K562 (cell line): ENCODE results near the gene SLC25A31. TPM values are rescaled to one million over a fixed set of nuclear protein-coding genes. Genes with fewer than 3 reads are reported as not detected.

Experiments
- ATAC-seq: fragments of 200-7000 bp; cut with Tn5 transposase; 3 replicates; pipeline ENCODE4 v1.9.1; 2020; ENCODE audit warnings: moderate library complexity
- BruUV-seq: library from RNA; stranded (reverse); fragments of 400-500 nt; replicated peaks from 2 replicates; lab custom pipeline; 2021; lab: Mats Ljungman, UMichigan
- CTCF ChIA-PET: fragments of 300-600 bp; formaldehyde crosslinking; extraction: SDS; loops from one replicate; lab custom pipeline; 2021; ENCODE audit warnings: low intra/inter-chr PET ratio; lab: Yijun Ruan, JAX
- POLR2A ChIA-PET: fragments of 300-600, 350-650 bp; sonication (Branson Sonifier 250); formaldehyde crosslinking; extraction: SDS; loops from one replicate; lab custom pipeline; 2021; ENCODE audit warnings: antibody characterized with exemption, inconsistent platforms; lab: Yijun Ruan, JAX
- DNase-seq, 4 experiments: peaks; one replicate each; pipeline versions ENCODE4 v3.0.0 to v3.0.0-alpha.2; 2011 to 2018; ENCODE audit warnings: low spot score in 3 of 4, mixed read lengths in 3 of 4; ENCODE audit errors: extremely low read depth in 1 of 4
- FAIRE-seq: peaks from 2 replicates; lab custom pipeline; 2011; peaks lifted over from hg19 to GRCh38; lab: Jason Lieb, UNC
- H2AFZ ChIP-seq: 2 replicates; pipeline ENCODE4 v1.6.0; 2011; ENCODE audit warnings: low read depth, low read length, control low read depth, inconsistent platforms
- H3K27ac ChIP-seq: fragments of 200-600 bp; 3 replicates; pipeline ENCODE4 v1.8.0; 2011; ENCODE audit warnings: low read depth, mild to moderate bottlenecking, control low read depth, inconsistent platforms, low read length, moderate library complexity, mixed read lengths; ENCODE audit errors: extremely low read depth
- H3K27me3 ChIP-seq, 2 experiments: fragments of 300-600 bp in 1 of 2; 2 replicates in 1 of 2; 3 replicates in 1 of 2; pipeline versions ENCODE4 v1.6.0 to v1.8.0; 2011; ENCODE audit warnings: inconsistent platforms in 2 of 2, low read length in 2 of 2, mild to moderate bottlenecking in 1 of 2, mixed read lengths in 1 of 2, moderate library complexity in 1 of 2; ENCODE audit not compliant: control insufficient read depth in 2 of 2, insufficient read depth in 2 of 2
- H3K36me3 ChIP-seq: fragments of 300-600 bp; 3 replicates; pipeline ENCODE4 v1.8.0; 2011; ENCODE audit warnings: mild to moderate bottlenecking, low read length, inconsistent platforms; ENCODE audit not compliant: control insufficient read depth, insufficient read depth
- H3K4me1 ChIP-seq, 2 experiments: fragments of 200-600 bp in 1 of 2; replicated peaks in 1 of 2; 2 replicates in 1 of 2; 3 replicates in 1 of 2; pipeline versions ENCODE4 v1.5.1 to v1.8.0; 2011; ENCODE audit warnings: inconsistent platforms in 2 of 2, low read length in 2 of 2, mild to moderate bottlenecking in 1 of 2, mixed read lengths in 1 of 2, moderate library complexity in 1 of 2; ENCODE audit not compliant: control insufficient read depth in 2 of 2, insufficient read depth in 2 of 2
- H3K4me2 ChIP-seq: 2 replicates; pipeline ENCODE4 v1.6.1; 2011; ENCODE audit warnings: low read length, control low read depth, inconsistent platforms, mixed read lengths; ENCODE audit not compliant: insufficient read depth
- H3K4me3 ChIP-seq: fragments of 200-600 bp; sonication (generic), shearing (Covaris generic); 2 replicates; pipeline ENCODE4 v1.5.1; 2016; ENCODE audit warnings: control low read depth, inconsistent platforms
- H3K79me2 ChIP-seq: fragments of 200-600 bp; 3 replicates; pipeline ENCODE4 v1.8.0; 2011; ENCODE audit warnings: low read length, inconsistent platforms; ENCODE audit not compliant: control insufficient read depth, insufficient read depth
- H3K9ac ChIP-seq, 2 experiments: 2 replicates each; pipeline versions ENCODE4 v1.6.0 to v1.6.1; 2011; ENCODE audit warnings: low read depth in 2 of 2, low read length in 2 of 2, control low read depth in 1 of 2, inconsistent platforms in 1 of 2, mild to moderate bottlenecking in 1 of 2, mixed read lengths in 1 of 2; ENCODE audit not compliant: insufficient read depth in 1 of 2
- H3K9me1 ChIP-seq: one replicate; pipeline ENCODE4 v1.6.0; 2011; ENCODE audit warnings: inconsistent platforms, mild to moderate bottlenecking, low read length, moderate library complexity; ENCODE audit not compliant: control insufficient read depth, insufficient read depth
- H3K9me3 ChIP-seq: replicated peaks from 2 replicates; pipeline ENCODE4 v1.5.1; 2011; ENCODE audit warnings: low read depth, low read length, inconsistent platforms; ENCODE audit not compliant: control insufficient read depth, insufficient read depth
- H4K20me1 ChIP-seq: replicated peaks from 2 replicates; pipeline ENCODE4 v1.6.1; 2011; ENCODE audit warnings: low read length, inconsistent platforms, mixed read lengths; ENCODE audit not compliant: control insufficient read depth, insufficient read depth
- BDP1 ChIP-seq: IDR thresholded peaks from 3 replicates; pipeline ENCODE4 v1.6.1; 2011; ENCODE audit not compliant: insufficient read length, insufficient read depth
- BRCA1 ChIP-seq, 2 experiments: fragments of 450-650 bp in 1 of 2; sonication (generic) in 1 of 2; formaldehyde crosslinking in 1 of 2; IDR thresholded peaks; 2 replicates each; pipeline versions ENCODE4 v1.5.0 to v1.6.1; 2017 to 2020; ENCODE audit warnings: mild to moderate bottlenecking in 1 of 2, missing genetic modification reagents in 1 of 2
- HNRNPK ChIP-seq: fragments of 200-400 bp; formaldehyde crosslinking; IDR thresholded peaks from one replicate; pipeline ENCODE4 v1.6.1; 2018; ENCODE audit warnings: mild to moderate bottlenecking, low read depth, low read length; ENCODE audit not compliant: poor library complexity, severe bottlenecking
- MEF2D ChIP-seq: conservative IDR thresholded peaks from 2 replicates; pipeline ENCODE4 v1.6.1; 2016; ENCODE audit warnings: low read depth, missing genetic modification characterization, missing compliant biosample characterization
- SMARCC2 ChIP-seq: fragments of 450-650 bp; IDR thresholded peaks from 2 replicates; pipeline ENCODE4 v1.6.1; 2017; ENCODE audit warnings: antibody characterized with exemption, moderate library complexity, mild to moderate bottlenecking, low read depth
- TAF15 ChIP-seq: fragments of 200-400 bp; formaldehyde crosslinking; IDR thresholded peaks from 2 replicates; pipeline ENCODE4 v1.6.1; 2017; ENCODE audit warnings: mild to moderate bottlenecking, low read depth, low read length, moderate library complexity
- ZNF143 ChIP-seq: sonication (generic); formaldehyde crosslinking; IDR thresholded peaks from 2 replicates; pipeline ENCODE4 v1.9.0; 2022; ENCODE audit warnings: mild to moderate bottlenecking, missing genetic modification reagents
- ZNF24 ChIP-seq: fragments of 450-650 bp; IDR thresholded peaks from 2 replicates; pipeline ENCODE4 v1.6.1; 2016
- WGBS: fragments of 100-300 bp; shearing (Covaris generic); methylation state at CpG from one replicate; pipeline ENCODE4 v1.1.6; 2016; ENCODE audit warnings: low coverage, mixed read lengths; ENCODE audit not compliant: insufficient coverage; ENCODE audit errors: missing lambda C conversion rate; 5-methylcytosine and 5-hydroxymethylcytosine counted together
- in situ Hi-C: fragments of 300-500 bp; cut with MboI; formaldehyde crosslinking; loops from 4 replicates; pipeline ENCODE4 v1.15.0; 2018; ENCODE audit warnings: inconsistent platforms, mixed read lengths
- intact Hi-C: fragments of 100-400 bp; cut with micrococcal nuclease; formaldehyde crosslinking; loops from 2 replicates; pipeline ENCODE4 v1.14.2; 2022
- polyA plus RNA-seq, 8 experiments: library from polyadenylated mRNA; depleted of rRNA in 4 of 8; stranded (reverse) in 5 of 8; unstranded in 3 of 8; fragments of >200 nt; fragmentation: Nextera tagmentation in 2 of 8; fragmentation: Illumina TruSeq in 1 of 8; extraction: Ambion mirVana in 2 of 8; extraction: Trizol in 1 of 8; gene quantifications; 2 replicates each; pipeline versions ENCODE4 v1.2.1 to v1.2.3, GENCODE V29; 2011 to 2014; ENCODE audit warnings: inconsistent platforms in 1 of 8, missing spikeins in 1 of 8
- total RNA-seq, 7 experiments: library from RNA; depleted of rRNA in 6 of 7; stranded (reverse); fragments of >200 nt in 6 of 7; fragmentation: Illumina TruSeq in 2 of 7; extraction: Trizol in 2 of 7; gene quantifications; 2 replicates each; pipeline versions ENCODE4 v1.2.1 to v1.2.3, GENCODE V29; 2011 to 2021; ENCODE audit warnings: low replicate concordance in 1 of 7
- TF ChIP-seq, protein P1 (sequence below): sonication (generic); formaldehyde crosslinking; IDR thresholded peaks from 2 replicates; pipeline ENCODE4 v1.8.0; 2022; ENCODE audit warnings: mild to moderate bottlenecking, missing genetic modification reagents
- TF ChIP-seq, protein P2 (sequence below), 2 experiments: fragments of 450-650 bp; formaldehyde crosslinking in 1 of 2; IDR thresholded peaks; 2 replicates each; pipeline versions ENCODE4 v1.4.0 to v1.6.1; 2014 to 2020; ENCODE audit warnings: mild to moderate bottlenecking in 2 of 2, borderline replicate concordance in 1 of 2, low read depth in 1 of 2

Gene SLC25A31
- total and polyA plus RNA-seq, 9 of the 15 experiments (the other 6 are each of a cell fraction or from before 2014, with no cell fraction given) = 0.07 TPM; not detected in 8

DNA sequence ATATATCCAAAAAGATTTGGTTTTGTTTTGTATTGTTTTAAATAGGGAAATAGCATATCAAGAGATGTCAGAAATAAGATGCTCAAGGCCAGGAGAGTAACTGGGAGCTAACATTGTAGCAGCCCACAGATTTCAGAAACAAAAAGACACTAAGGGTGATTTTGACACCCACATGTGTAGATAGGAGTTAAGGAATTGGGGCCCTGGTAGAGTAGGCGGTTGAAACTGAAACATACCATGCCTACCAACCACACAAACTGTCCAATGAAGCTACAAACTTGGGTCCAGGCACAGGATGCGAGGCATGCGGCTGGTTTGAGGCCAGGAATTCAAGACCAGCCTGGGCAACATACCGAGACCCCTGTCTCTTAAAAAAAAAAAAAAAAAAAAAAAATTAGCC lies 45.6 kb downstream of the SLC25A31 start:
- Histone ChIP-seq H3K4me3 (no peak overlapping the region), H3K4me2 (no peak overlapping the region), H3K27me3 (no peaks in the 10 kb centered on the region), H2AFZ (no peak overlapping the region), H3K79me2 (no peaks in the 10 kb centered on the region), H3K9me3 (no peaks in the 10 kb centered on the region), H3K36me3 (no peaks in the 10 kb centered on the region; the same call in 2 of the 3 replicates), H3K9me1 (no peaks in the 10 kb centered on the region), H4K20me1 (no peaks in the 10 kb centered on the region), H3K27ac (no peak overlapping the region), H3K4me1 (peaks cover 0 to 4% of the 10 kb centered on the region in 2 experiments; a peak in 1 of 5 replicates), H3K9ac (no peak overlapping the region)
- 72% methylated on average over 3 of the region's 4 CpGs for WGBS
- DNase-seq = no peak
- ATAC-seq = no peak
- ChIA-PET POLR2A (interaction anchor here (1.4 kb wide), 1 partner anchor 13 kb away, joined by 3 read pairs; no protein-coding TSS in a partner anchor), CTCF (no interaction called here)
- BruUV-seq = no TSS peak
- FAIRE-seq = no peak
- intact Hi-C loops = no loop called here
- in situ Hi-C loops = no loop called here
- TF ChIP-seq, protein P1, sequence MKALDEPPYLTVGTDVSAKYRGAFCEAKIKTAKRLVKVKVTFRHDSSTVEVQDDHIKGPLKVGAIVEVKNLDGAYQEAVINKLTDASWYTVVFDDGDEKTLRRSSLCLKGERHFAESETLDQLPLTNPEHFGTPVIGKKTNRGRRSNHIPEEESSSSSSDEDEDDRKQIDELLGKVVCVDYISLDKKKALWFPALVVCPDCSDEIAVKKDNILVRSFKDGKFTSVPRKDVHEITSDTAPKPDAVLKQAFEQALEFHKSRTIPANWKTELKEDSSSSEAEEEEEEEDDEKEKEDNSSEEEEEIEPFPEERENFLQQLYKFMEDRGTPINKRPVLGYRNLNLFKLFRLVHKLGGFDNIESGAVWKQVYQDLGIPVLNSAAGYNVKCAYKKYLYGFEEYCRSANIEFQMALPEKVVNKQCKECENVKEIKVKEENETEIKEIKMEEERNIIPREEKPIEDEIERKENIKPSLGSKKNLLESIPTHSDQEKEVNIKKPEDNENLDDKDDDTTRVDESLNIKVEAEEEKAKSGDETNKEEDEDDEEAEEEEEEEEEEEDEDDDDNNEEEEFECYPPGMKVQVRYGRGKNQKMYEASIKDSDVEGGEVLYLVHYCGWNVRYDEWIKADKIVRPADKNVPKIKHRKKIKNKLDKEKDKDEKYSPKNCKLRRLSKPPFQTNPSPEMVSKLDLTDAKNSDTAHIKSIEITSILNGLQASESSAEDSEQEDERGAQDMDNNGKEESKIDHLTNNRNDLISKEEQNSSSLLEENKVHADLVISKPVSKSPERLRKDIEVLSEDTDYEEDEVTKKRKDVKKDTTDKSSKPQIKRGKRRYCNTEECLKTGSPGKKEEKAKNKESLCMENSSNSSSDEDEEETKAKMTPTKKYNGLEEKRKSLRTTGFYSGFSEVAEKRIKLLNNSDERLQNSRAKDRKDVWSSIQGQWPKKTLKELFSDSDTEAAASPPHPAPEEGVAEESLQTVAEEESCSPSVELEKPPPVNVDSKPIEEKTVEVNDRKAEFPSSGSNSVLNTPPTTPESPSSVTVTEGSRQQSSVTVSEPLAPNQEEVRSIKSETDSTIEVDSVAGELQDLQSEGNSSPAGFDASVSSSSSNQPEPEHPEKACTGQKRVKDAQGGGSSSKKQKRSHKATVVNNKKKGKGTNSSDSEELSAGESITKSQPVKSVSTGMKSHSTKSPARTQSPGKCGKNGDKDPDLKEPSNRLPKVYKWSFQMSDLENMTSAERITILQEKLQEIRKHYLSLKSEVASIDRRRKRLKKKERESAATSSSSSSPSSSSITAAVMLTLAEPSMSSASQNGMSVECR (CRISPR knock-in tag) = no peak
- TF ChIP-seq TAF15 (no peak), SMARCC2 (no peak), BDP1 (no peak), MEF2D (tag) (no peak), ZNF143 (CRISPR knock-in tag) (no peak), HNRNPK (no peak), BRCA1 (IDR thresholded peaks at IDR 0.05) (no peak), BRCA1 (CRISPR knock-in tag; IDR thresholded peaks at IDR 0.05) (no peak), ZNF24 (no peak)
- TF ChIP-seq, protein P2, sequence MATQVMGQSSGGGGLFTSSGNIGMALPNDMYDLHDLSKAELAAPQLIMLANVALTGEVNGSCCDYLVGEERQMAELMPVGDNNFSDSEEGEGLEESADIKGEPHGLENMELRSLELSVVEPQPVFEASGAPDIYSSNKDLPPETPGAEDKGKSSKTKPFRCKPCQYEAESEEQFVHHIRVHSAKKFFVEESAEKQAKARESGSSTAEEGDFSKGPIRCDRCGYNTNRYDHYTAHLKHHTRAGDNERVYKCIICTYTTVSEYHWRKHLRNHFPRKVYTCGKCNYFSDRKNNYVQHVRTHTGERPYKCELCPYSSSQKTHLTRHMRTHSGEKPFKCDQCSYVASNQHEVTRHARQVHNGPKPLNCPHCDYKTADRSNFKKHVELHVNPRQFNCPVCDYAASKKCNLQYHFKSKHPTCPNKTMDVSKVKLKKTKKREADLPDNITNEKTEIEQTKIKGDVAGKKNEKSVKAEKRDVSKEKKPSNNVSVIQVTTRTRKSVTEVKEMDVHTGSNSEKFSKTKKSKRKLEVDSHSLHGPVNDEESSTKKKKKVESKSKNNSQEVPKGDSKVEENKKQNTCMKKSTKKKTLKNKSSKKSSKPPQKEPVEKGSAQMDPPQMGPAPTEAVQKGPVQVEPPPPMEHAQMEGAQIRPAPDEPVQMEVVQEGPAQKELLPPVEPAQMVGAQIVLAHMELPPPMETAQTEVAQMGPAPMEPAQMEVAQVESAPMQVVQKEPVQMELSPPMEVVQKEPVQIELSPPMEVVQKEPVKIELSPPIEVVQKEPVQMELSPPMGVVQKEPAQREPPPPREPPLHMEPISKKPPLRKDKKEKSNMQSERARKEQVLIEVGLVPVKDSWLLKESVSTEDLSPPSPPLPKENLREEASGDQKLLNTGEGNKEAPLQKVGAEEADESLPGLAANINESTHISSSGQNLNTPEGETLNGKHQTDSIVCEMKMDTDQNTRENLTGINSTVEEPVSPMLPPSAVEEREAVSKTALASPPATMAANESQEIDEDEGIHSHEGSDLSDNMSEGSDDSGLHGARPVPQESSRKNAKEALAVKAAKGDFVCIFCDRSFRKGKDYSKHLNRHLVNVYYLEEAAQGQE (IDR thresholded peaks at IDR 0.05; ENCODE audit: borderline replicate concordance) = no peak
- TF ChIP-seq, protein P2 (CRISPR knock-in tag; IDR thresholded peaks at IDR 0.05; ENCODE audit: low read depth) = no peak
